Tibial nerve (tissue), 3 donors: ENCODE results near the gene EPHA10.

Experiments used
- POLR2A ChIP-seq, 2 donors: fragments of 450-650 bp; IDR thresholded peaks; one replicate each; pipeline ENCODE4 v1.6.1; 2017; ENCODE audit warnings: antibody characterized with exemption in 2 of 2, mild to moderate bottlenecking in 2 of 2, moderate library complexity in 2 of 2
- TF ChIP-seq, protein P1 (sequence below), 5 experiments: fragments of 200-600 bp in 3 of 5; fragments of 450-650 bp in 2 of 5; sonication (generic) in 3 of 5; IDR thresholded peaks; one replicate each; pipeline ENCODE4 v1.5.1; 2016 to 2019; ENCODE audit warnings: antibody characterized with exemption in 5 of 5, mild to moderate bottlenecking in 3 of 5, moderate library complexity in 2 of 5

DNA sequence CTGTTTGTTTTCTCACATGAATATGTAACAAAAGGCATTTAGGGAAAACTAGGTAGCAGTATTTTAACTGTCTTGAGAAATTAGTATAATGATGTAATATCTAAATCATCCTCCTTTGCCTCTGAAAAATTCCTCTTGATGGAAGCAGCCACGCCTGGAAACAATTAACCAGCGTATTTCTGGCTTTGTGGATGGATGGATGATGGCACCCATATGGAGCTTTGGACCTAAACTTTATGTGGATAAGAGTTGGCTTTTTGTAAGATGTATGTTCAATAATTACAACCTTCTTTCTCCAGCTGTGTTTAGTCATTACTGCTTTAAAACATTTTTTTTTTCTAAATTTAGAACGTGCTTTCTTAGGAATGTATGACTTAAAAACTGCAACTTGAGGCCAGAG is 60.0 kb downstream of the EPHA10 start:
- TF ChIP-seq, protein P1, sequence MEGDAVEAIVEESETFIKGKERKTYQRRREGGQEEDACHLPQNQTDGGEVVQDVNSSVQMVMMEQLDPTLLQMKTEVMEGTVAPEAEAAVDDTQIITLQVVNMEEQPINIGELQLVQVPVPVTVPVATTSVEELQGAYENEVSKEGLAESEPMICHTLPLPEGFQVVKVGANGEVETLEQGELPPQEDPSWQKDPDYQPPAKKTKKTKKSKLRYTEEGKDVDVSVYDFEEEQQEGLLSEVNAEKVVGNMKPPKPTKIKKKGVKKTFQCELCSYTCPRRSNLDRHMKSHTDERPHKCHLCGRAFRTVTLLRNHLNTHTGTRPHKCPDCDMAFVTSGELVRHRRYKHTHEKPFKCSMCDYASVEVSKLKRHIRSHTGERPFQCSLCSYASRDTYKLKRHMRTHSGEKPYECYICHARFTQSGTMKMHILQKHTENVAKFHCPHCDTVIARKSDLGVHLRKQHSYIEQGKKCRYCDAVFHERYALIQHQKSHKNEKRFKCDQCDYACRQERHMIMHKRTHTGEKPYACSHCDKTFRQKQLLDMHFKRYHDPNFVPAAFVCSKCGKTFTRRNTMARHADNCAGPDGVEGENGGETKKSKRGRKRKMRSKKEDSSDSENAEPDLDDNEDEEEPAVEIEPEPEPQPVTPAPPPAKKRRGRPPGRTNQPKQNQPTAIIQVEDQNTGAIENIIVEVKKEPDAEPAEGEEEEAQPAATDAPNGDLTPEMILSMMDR (IDR thresholded peaks at IDR 0.05) = no peak
- TF ChIP-seq POLR2A (IDR thresholded peaks at IDR 0.05) = no peak
